ENCODE results near the gene ZBP1.

ZBP1 gene

DNA sequence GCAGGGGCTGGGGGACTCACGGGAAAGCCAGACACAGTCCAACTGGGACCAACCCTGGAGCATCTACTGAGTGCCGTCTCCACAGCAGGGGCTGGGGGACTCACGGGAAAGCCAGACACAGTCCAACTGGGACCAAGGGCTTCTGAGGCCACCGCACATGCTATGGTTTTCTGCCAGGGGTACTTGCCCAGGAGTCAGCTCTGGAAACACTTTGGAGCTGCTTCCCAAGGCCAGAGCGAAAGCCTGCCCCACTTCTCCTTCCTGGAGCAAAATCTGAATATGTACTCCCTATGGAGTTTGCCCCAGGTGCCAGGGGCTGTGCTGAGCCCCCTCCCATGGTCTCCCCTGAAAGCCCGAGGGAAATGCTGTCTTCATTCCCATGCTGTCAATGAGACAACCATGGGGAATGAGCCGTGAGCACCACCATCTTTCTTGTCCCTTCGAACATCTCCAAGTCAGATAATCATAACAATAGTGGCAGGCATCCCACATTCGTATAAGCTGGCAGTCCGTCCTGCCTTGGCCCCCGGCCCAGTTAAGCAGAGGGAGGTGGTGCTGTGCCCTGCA lies 40.8 kb downstream of the ZBP1 start:
- Histone ChIP-seq H3K4me1 (ENCODE audit: control insufficient read depth in 2 of 2, insufficient read depth in 1 of 2, low read depth in 1 of 2, low read length in 2 of 2) (peaks cover 0 to 4% of the 10 kb centered on the region in 2 donors), H3K79me1 (ENCODE audit: low read depth, low read length) (peaks cover 3% of the 10 kb centered on the region), H3K27ac (replicated peaks; ENCODE audit: low read length) (no peak overlapping the region), H2AK5ac (ENCODE audit: low read depth, low read length) (no peak overlapping the region), H3K36me3 (replicated peaks in 1 of 2; ENCODE audit: control insufficient read depth in 2 of 2, insufficient read depth in 2 of 2, low read length in 2 of 2) (no peaks in the 10 kb centered on the region), H2AFZ (ENCODE audit: low read length) (peak overlapping the region; percentile 75), H3K18ac (ENCODE audit: low read length) (no peak overlapping the region), H3K4me2 (ENCODE audit: insufficient read depth, low read length, poor library complexity, severe bottlenecking) (no peak overlapping the region), H4K91ac (ENCODE audit: low read depth, low read length, poor library complexity) (no peak overlapping the region), H2BK15ac (ENCODE audit: low read length) (no peak overlapping the region), H2BK5ac (ENCODE audit: low read length) (no peak overlapping the region), H3K14ac (ENCODE audit: low read length) (no peak overlapping the region), H3K23ac (ENCODE audit: low read depth, low read length, poor library complexity) (no peak overlapping the region), H3K27me3 (ENCODE audit: control insufficient read depth in 3 of 3, insufficient read depth in 3 of 3, low read depth in 1 of 3, low read length in 3 of 3) (peaks cover 0 to 54% (median 0%) of the 10 kb centered on the region in 3 experiments), H3K9ac (ENCODE audit: low read depth, low read length, poor library complexity) (no peak overlapping the region), H3K9me3 (replicated peaks in 1 of 2; ENCODE audit: control insufficient read depth in 2 of 2, insufficient read depth in 1 of 2, low read depth in 1 of 2, low read length in 2 of 2) (peaks cover 0 to 5% of the 10 kb centered on the region in 2 donors), H2BK12ac (ENCODE audit: low read length) (no peak overlapping the region), H2BK120ac (ENCODE audit: low read depth, low read length) (no peak overlapping the region), H4K8ac (ENCODE audit: low read depth, low read length) (no peak overlapping the region), H3K4me3 (ENCODE audit: low read length in 2 of 2) (no peak overlapping the region), H3K4ac (ENCODE audit: low read length) (no peak overlapping the region)
- WGBS, 2 donors (ENCODE audit: extremely low coverage in 2 of 2, insufficient read length in 2 of 2, insufficient replicate concordance in 1 of 2), result no CpG with 5 or more reads among the region's 11 CpGs
- no peak for DNase-seq (ENCODE audit: low spot score)

DNA sequence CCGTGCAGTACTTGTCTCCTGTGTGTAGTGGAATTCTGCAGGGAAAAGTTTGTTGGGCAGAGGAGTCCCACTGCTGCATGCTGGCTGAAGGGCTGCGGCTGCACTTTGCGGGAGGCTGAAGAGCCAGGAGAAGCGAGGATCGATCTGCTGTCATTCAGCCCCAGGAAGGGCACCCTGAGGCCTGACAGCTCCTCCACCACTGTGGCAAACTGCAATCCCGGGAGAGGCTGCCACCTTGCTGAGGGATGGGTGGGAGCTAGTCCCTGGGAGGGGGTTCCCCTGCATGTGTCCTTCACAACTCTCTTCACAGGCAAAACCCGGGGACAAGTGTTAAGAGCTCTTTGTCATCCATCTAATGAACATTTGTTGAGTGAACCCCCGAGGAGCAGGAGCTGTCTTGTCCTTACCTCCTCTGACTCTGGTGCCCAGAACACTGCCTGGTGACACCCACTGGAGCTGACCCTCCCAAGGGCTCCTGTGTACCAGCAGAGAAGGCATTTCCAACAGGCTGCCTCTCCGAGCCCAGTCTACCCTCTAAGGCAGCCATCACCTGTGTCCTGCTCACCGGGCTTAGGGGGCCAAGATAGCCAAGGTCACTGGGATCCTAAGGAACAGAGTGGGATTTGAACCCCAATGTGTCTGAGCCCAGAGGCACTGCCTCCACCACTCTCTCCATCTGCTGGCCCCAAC lies 41.6 kb downstream of the ZBP1 start:
- H3K14ac ChIP-seq (ENCODE audit: low read length), result no peak overlapping the region
- H3K79me1 ChIP-seq (ENCODE audit: low read depth, low read length), result peaks cover 1% of the 10 kb centered on the region
- H3K27ac ChIP-seq (replicated peaks; ENCODE audit: low read length), result no peak overlapping the region
- no peak overlapping the region for H2BK5ac ChIP-seq (ENCODE audit: low read length)
- H3K9me3 ChIP-seq (replicated peaks in 1 of 2; ENCODE audit: control insufficient read depth in 2 of 2, insufficient read depth in 1 of 2, low read depth in 1 of 2, low read length in 2 of 2), result peaks cover 0 to 1% of the 10 kb centered on the region in 2 donors
- no peaks in the 10 kb centered on the region for H3K36me3 ChIP-seq (replicated peaks in 1 of 2; ENCODE audit: control insufficient read depth in 2 of 2, insufficient read depth in 2 of 2, low read length in 2 of 2)
- no peak overlapping the region for H3K23ac ChIP-seq (ENCODE audit: low read depth, low read length, poor library complexity)
- H2BK12ac ChIP-seq (ENCODE audit: low read length), result no peak overlapping the region
- no peak for DNase-seq (ENCODE audit: low spot score)
- no peak overlapping the region for H2BK15ac ChIP-seq (ENCODE audit: low read length)
- H3K4me2 ChIP-seq (ENCODE audit: insufficient read depth, low read length, poor library complexity, severe bottlenecking), result no peak overlapping the region
- no peak overlapping the region for H3K4ac ChIP-seq (ENCODE audit: low read length)
- no peak overlapping the region for H3K4me3 ChIP-seq (ENCODE audit: low read length in 2 of 2)
- H4K8ac ChIP-seq (ENCODE audit: low read depth, low read length), result no peak overlapping the region
- H3K9ac ChIP-seq (ENCODE audit: low read depth, low read length, poor library complexity), result no peak overlapping the region
- no peak overlapping the region for H2AK5ac ChIP-seq (ENCODE audit: low read depth, low read length)
- H2AFZ ChIP-seq (ENCODE audit: low read length), result no peak overlapping the region
- peaks cover 0 to 4% of the 10 kb centered on the region in 2 donors for H3K4me1 ChIP-seq (ENCODE audit: control insufficient read depth in 2 of 2, insufficient read depth in 1 of 2, low read depth in 1 of 2, low read length in 2 of 2)
- H4K91ac ChIP-seq (ENCODE audit: low read depth, low read length, poor library complexity), result no peak overlapping the region
- peaks cover 0 to 55% (median 0%) of the 10 kb centered on the region in 3 experiments for H3K27me3 ChIP-seq (ENCODE audit: control insufficient read depth in 3 of 3, insufficient read depth in 3 of 3, low read depth in 1 of 3, low read length in 3 of 3)
- peak overlapping the region; percentile 23 for H3K18ac ChIP-seq (ENCODE audit: low read length)
- H2BK120ac ChIP-seq (ENCODE audit: low read depth, low read length), result no peak overlapping the region
- no CpG with 5 or more reads among the region's 10 CpGs for WGBS, 2 donors (ENCODE audit: extremely low coverage in 2 of 2, insufficient read length in 2 of 2, insufficient replicate concordance in 1 of 2)

DNA sequence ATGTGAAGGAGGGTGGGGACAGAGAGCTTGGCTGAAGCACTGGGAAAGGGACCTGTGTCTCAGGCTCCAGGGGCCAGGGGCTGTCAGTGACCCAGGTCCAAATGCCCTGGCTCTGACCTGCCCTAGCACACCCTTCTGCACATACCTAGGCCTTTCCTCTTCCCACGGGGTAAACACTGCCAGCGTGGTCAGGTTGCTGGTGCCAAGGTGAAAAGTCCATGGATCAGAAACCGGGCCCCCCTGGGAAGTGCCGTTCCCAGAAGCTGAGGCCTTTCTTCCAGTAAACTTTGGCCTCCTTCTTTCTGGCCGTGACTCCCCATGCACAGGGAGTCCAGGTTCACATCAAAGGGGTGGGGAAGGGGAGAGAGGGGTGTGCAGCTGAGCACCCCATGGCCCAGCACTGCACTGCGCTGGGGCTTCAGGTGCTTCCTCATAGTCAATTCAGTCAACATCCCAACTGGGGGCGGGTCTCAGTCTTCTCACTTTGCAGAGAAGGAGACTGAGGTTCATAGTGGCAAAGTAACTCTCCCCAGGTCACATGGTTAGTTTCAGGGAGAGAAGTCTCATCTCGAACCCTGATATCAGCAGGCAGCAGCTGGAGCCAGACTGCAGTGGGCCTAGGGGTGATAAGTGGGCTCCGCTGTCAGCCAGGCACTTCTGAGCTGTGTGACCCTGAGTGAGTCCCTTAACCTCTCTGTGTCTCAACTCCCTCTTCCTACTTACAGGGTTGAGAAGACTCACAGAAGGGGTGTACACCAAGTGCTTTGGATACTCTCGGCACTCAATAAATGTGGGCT lies 42.3 kb downstream of the ZBP1 start:
- no peak for DNase-seq (ENCODE audit: low spot score)
- Histone ChIP-seq H3K4ac (ENCODE audit: low read length) (no peak overlapping the region), H3K9me3 (replicated peaks in 1 of 2; ENCODE audit: control insufficient read depth in 2 of 2, insufficient read depth in 1 of 2, low read depth in 1 of 2, low read length in 2 of 2) (no peaks in the 10 kb centered on the region), H3K23ac (ENCODE audit: low read depth, low read length, poor library complexity) (no peak overlapping the region), H2BK15ac (ENCODE audit: low read length) (no peak overlapping the region), H3K79me1 (ENCODE audit: low read depth, low read length) (no peaks in the 10 kb centered on the region), H3K14ac (ENCODE audit: low read length) (no peak overlapping the region), H2AFZ (ENCODE audit: low read length) (no peak overlapping the region), H2BK5ac (ENCODE audit: low read length) (no peak overlapping the region), H2BK12ac (ENCODE audit: low read length) (no peak overlapping the region), H2AK5ac (ENCODE audit: low read depth, low read length) (no peak overlapping the region), H3K36me3 (replicated peaks in 1 of 2; ENCODE audit: control insufficient read depth in 2 of 2, insufficient read depth in 2 of 2, low read length in 2 of 2) (no peaks in the 10 kb centered on the region), H3K18ac (ENCODE audit: low read length) (no peak overlapping the region), H3K27ac (replicated peaks; ENCODE audit: low read length) (no peak overlapping the region), H4K8ac (ENCODE audit: low read depth, low read length) (no peak overlapping the region), H3K4me1 (ENCODE audit: control insufficient read depth in 2 of 2, insufficient read depth in 1 of 2, low read depth in 1 of 2, low read length in 2 of 2) (peaks cover 0 to 4% of the 10 kb centered on the region in 2 donors), H3K4me3 (ENCODE audit: low read length in 2 of 2) (no peak overlapping the region), H3K9ac (ENCODE audit: low read depth, low read length, poor library complexity) (no peak overlapping the region), H2BK120ac (ENCODE audit: low read depth, low read length) (no peak overlapping the region), H3K4me2 (ENCODE audit: insufficient read depth, low read length, poor library complexity, severe bottlenecking) (no peak overlapping the region), H3K27me3 (ENCODE audit: control insufficient read depth in 3 of 3, insufficient read depth in 3 of 3, low read depth in 1 of 3, low read length in 3 of 3) (peaks cover 0 to 55% (median 0%) of the 10 kb centered on the region in 3 experiments), H4K91ac (ENCODE audit: low read depth, low read length, poor library complexity) (no peak overlapping the region)
- WGBS, 2 donors (ENCODE audit: extremely low coverage in 2 of 2, insufficient read length in 2 of 2, insufficient replicate concordance in 1 of 2), result no CpG with 5 or more reads among the region's 10 CpGs

All from neuronal stem cell (in vitro differentiated cells).